CD8-positive, alpha-beta memory T cell (primary cell): ENCODE results near the gene DDX39B. TPM values are rescaled to one million over a fixed set of nuclear protein-coding genes. Genes with fewer than 3 reads are reported as not detected.

ENCODE experiments used
- CTCF ChIA-PET: fragments of 350-600 bp; sonication (Branson Sonifier 250); formaldehyde crosslinking; loops from one replicate; lab custom pipeline; 2021; ENCODE audit warnings: antibody characterized with exemption; lab: Charles Lee
- POLR2A ChIA-PET: fragments of 350-600 bp; sonication (Branson Sonifier 250); formaldehyde crosslinking; loops from one replicate; lab custom pipeline; 2021; ENCODE audit warnings: antibody characterized with exemption; lab: Charles Lee
- DNase-seq, 5 donors: peaks; one replicate each; pipeline versions ENCODE4 v3.0.0 to v3.0.0-alpha.2; 2020 to 2022; ENCODE audit warnings: mixed read lengths in 1 of 5
- H3K27ac ChIP-seq: one replicate; pipeline ENCODE4 v1.7.0; 2013; ENCODE audit warnings: low read depth, mild to moderate bottlenecking, low read length, moderate library complexity
- H3K27me3 ChIP-seq: 2 replicates; pipeline ENCODE4 v1.7.0; 2013; ENCODE audit warnings: low read length, mild to moderate bottlenecking; ENCODE audit not compliant: insufficient read depth, poor library complexity, severe bottlenecking
- H3K36me3 ChIP-seq: 2 replicates; pipeline ENCODE4 v1.7.0; 2013; ENCODE audit warnings: mild to moderate bottlenecking, low read length, moderate library complexity; ENCODE audit not compliant: insufficient read depth
- H3K4me1 ChIP-seq: 2 replicates; pipeline ENCODE4 v1.7.0; 2013; ENCODE audit warnings: mild to moderate bottlenecking, low read length, moderate library complexity; ENCODE audit not compliant: insufficient read depth
- H3K4me3 ChIP-seq: 2 replicates; pipeline ENCODE4 v1.7.0; 2013; ENCODE audit warnings: mild to moderate bottlenecking, low read length
- H3K9me3 ChIP-seq: 2 replicates; pipeline ENCODE4 v1.7.0; 2013; ENCODE audit warnings: mild to moderate bottlenecking, low read length
- H3K27ac Mint-ChIP-seq, 8 donors: one replicate each; pipeline ENCODE4 v1.8.0; 2020 to 2021; ENCODE audit warnings: mixed read lengths in 8 of 8, mild to moderate bottlenecking in 6 of 8, inconsistent platforms in 3 of 8, moderate library complexity in 3 of 8
- H3K27me3 Mint-ChIP-seq, 2 donors: one replicate each; pipeline ENCODE4 v1.8.0; 2020 to 2021; ENCODE audit warnings: mixed read lengths in 2 of 2, mild to moderate bottlenecking in 1 of 2, moderate library complexity in 1 of 2
- H3K36me3 Mint-ChIP-seq, 3 donors: one replicate each; pipeline ENCODE4 v1.8.0; 2020 to 2021; ENCODE audit warnings: mixed read lengths in 3 of 3, inconsistent platforms in 1 of 3, mild to moderate bottlenecking in 1 of 3
- H3K4me1 Mint-ChIP-seq, 3 donors: one replicate each; pipeline ENCODE4 v1.8.0; 2020 to 2021; ENCODE audit warnings: mixed read lengths in 3 of 3, inconsistent platforms in 1 of 3, mild to moderate bottlenecking in 1 of 3
- H3K4me3 Mint-ChIP-seq, 7 donors: one replicate each; pipeline ENCODE4 v1.8.0; 2020 to 2021; ENCODE audit warnings: mixed read lengths in 7 of 7, mild to moderate bottlenecking in 6 of 7, moderate library complexity in 4 of 7, inconsistent platforms in 2 of 7
- H3K9me3 Mint-ChIP-seq, 5 donors: one replicate each; pipeline ENCODE4 v1.8.0; 2020 to 2022; ENCODE audit warnings: mixed read lengths in 5 of 5, mild to moderate bottlenecking in 3 of 5, moderate library complexity in 2 of 5, inconsistent platforms in 1 of 5
- polyA plus RNA-seq: library from polyadenylated mRNA; unstranded; fragments of 300-500 nt; fragmentation: Illumina TruSeq; gene quantifications from one replicate; pipeline ENCODE4 v1.2.3, GENCODE V29; 2021
- total RNA-seq, 2 experiments: library from RNA; stranded (reverse); gene quantifications; one replicate each; pipeline ENCODE4 v1.2.3, GENCODE V29; 2021

Gene DDX39B
- total and polyA plus RNA-seq, 3 experiments from 2014 or later = 85.7 to 658 (median 643) TPM

DNA sequence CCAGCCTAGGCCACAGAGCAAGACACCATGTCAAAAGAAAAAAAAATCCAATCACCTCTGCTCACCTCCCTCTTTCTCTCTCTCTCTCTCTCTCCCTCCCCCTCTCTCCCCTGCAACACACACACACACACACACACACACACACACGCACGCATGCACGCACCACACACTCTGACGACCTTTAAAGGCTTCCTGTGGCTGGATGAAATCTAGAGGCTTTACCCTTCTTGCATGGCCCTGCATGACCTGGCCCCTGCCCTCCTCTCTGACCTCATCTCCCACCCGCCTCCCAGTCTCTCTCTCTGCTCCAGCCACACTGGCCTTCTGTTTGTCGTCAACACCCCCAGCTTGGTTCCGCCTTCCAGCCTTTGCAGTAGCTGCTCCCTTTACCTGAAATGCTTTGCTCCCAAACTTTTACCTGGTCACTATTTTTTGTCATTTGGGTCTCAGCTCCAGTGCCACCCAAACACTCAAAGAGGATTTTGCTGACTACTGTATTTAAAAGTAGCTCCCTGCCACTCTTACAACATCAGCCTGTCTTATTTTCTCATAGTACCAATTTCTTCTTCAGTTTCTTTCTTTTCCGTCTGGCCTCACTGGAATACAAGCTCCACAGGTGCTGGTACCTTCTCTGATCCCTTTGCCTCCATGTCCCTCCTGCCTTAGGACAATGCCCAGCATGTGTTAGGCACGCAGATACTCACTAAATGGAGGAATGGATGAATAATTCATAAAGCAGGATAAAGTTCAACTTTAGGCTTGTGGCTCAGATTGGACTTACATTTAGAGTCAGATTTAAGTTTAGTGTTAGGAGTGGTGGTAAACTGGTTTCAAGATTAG lies 25.9 kb upstream of the DDX39B start:
- no peak overlapping the region for H3K4me3 ChIP-seq
- H3K27me3 Mint-ChIP-seq = peaks cover 0 to 2% of the 10 kb centered on the region in 2 donors
- POLR2A ChIA-PET = interaction anchor here (1.1 to 3.9 kb wide), 5 partner anchors 8 to 26 kb away, joined by 3 to 13 read pairs (median 6); no protein-coding TSS in a partner anchor

DNA sequence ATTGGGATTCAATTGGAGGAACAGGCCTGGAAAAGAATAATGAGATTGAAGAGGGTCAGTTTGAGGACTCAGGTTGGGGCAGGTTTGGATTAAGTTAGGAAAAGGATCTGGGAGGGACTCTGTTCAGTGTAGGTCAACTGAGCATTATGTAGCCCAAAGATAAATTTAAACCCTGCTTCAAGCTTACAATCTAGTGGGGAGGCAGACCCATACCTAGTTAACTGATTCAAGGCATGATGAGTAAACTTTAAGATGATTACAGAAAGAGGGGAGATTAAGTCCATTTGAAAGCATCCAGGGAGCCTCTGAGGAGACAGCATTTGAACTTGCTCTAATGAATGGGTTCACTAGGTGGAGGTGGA lies 18.9 kb upstream of the DDX39B start:
- no peaks in the 10 kb centered on the region for H3K27me3 Mint-ChIP-seq
- H3K4me1 Mint-ChIP-seq = peaks cover 66 to 84% (median 80%) of the 10 kb centered on the region in 3 donors
- H3K4me3 Mint-ChIP-seq = peak overlapping the region; percentile 76 to 91 (median 85)
- POLR2A ChIA-PET = interaction anchor here (1.0 to 2.7 kb wide), 4 partner anchors 19 to 91 kb away, joined by 3 to 42 read pairs (median 8); partner anchors contain the start of genes LTB and NCR3
- no peak for DNase-seq
- no peaks in the 10 kb centered on the region for H3K9me3 ChIP-seq
- no peaks in the 10 kb centered on the region for H3K9me3 Mint-ChIP-seq
- H3K27ac Mint-ChIP-seq = peak overlapping the region; percentile 89 to 97 (median 94)
- peaks cover 70% of the 10 kb centered on the region for H3K4me1 ChIP-seq
- H3K4me3 ChIP-seq = no peak overlapping the region
- no peak overlapping the region for H3K27ac ChIP-seq
- no peaks in the 10 kb centered on the region for H3K27me3 ChIP-seq
- CTCF ChIA-PET = interaction anchor here (0.9 to 32.2 kb wide), 4 partner anchors 11 to 36 kb away, joined by 3 to 576 read pairs (median 60); partner anchors contain the start of genes LST1, LTB, NCR3 and NFKBIL1
- peaks cover 7% of the 10 kb centered on the region for H3K36me3 ChIP-seq
- peaks cover 3 to 41% (median 25%) of the 10 kb centered on the region in 3 donors for H3K36me3 Mint-ChIP-seq

More for the DNA sequence above, 25.9 kb upstream of the DDX39B start:
- Mint-ChIP-seq H3K9me3 (peaks cover 0 to 2% (median 0%) of the 10 kb centered on the region in 5 donors), H3K4me1 (peaks cover 62 to 85% (median 81%) of the 10 kb centered on the region in 3 donors), H3K27ac (peak overlapping the region; percentile 92 to 100 (median 96)), H3K4me3 (peak overlapping the region; percentile 41 to 81 (median 70)), H3K36me3 (peaks cover 4 to 32% (median 13%) of the 10 kb centered on the region in 3 donors)
- H3K27ac ChIP-seq = peak overlapping the region; percentile 52
- H3K9me3 ChIP-seq = no peaks in the 10 kb centered on the region
- DNase-seq = peak in 1 of 5 donors; percentile 60
- CTCF ChIA-PET = interaction anchor here (0.7 to 32.2 kb wide), 3 partner anchors 14 to 30 kb away, joined by 3 to 576 read pairs (median 61); partner anchors contain the start of genes DDX39B, LST1, LTB and TNF
- H3K36me3 ChIP-seq = no peaks in the 10 kb centered on the region
- H3K4me1 ChIP-seq = peaks cover 62% of the 10 kb centered on the region
- H3K27me3 ChIP-seq = no peaks in the 10 kb centered on the region

DNA sequence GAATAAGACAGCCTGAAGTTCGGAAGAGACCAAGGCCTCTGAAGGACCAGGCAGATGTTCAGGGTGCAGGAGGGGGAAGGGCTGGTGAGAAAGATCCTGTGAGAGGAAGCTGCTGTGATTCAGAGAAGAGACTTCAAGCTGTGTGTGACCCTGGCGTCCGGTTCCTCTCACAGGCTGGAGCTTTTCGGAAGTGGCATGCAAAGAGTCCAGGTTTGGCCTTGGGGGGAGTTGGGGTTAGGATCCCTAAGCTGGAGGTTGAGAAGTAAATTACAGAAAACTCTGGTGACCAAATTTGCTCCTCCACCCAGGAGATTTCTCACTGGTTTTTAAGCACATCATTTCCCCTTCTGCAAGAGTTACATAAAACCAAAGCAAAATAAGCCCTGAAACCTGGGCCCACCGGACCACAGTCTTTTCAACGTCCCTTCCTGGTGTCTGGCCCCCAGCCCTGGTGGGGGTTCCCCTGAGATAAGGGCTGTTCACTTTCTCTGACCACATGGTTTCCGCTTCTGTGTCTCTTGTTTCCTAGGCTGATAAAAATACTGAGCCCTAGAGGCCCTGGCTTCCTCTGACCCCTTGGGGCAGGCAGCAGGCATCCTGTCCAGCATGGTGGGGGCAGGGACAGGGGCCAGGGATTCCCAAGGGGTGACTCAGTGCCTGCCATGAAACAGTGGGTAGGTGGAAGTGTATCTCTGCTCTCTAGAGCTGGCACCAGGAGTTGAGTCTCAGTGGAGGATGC lies 18.3 kb upstream of the DDX39B start:
- Histone ChIP-seq H3K4me3 (peak overlapping the region; percentile 54), H3K36me3 (peaks cover 7% of the 10 kb centered on the region), H3K9me3 (no peaks in the 10 kb centered on the region), H3K27ac (peak overlapping the region; percentile 18), H3K4me1 (peaks cover 70% of the 10 kb centered on the region), H3K27me3 (no peaks in the 10 kb centered on the region)
- Mint-ChIP-seq H3K36me3 (peaks cover 3 to 35% (median 19%) of the 10 kb centered on the region in 3 donors), H3K4me3 (peak overlapping the region; percentile 76 to 91 (median 85)), H3K9me3 (no peaks in the 10 kb centered on the region), H3K4me1 (peaks cover 62 to 79% (median 74%) of the 10 kb centered on the region in 3 donors), H3K27me3 (no peaks in the 10 kb centered on the region), H3K27ac (peak overlapping the region; percentile 89 to 97 (median 94))
- ChIA-PET POLR2A (interaction anchor here (1.0 to 2.7 kb wide), 9 partner anchors 9 to 91 kb away, joined by 3 to 42 read pairs (median 9); partner anchors contain the start of genes DDX39B, LTB, NCR3 and TNF), CTCF (interaction anchor here (0.9 to 32.2 kb wide), 5 partner anchors 10 to 37 kb away, joined by 3 to 576 read pairs (median 23); partner anchors contain the start of genes DDX39B, LST1, LTB and NCR3)
- peak in 3 of 5 donors; percentile 42 to 64 (median 49) for DNase-seq

DNA sequence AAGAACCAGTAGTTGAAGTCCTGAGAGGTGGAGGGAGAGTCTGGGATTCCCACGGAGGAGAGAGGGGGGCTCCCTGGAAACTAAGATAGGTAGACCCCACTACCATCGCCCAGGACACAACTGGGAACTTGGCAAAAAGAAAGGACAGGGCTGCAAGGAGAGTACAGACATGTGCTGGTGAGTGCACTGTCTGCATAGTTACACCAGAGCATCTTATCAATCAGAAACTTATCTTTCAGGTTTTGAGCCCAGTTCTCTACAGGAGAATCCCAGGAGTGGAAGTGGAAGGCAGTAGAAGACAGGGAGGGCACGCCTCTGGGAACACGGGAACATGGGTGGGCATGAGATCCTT lies 17.8 kb upstream of the DDX39B start:
- Histone ChIP-seq H3K4me1 (peaks cover 70% of the 10 kb centered on the region), H3K4me3 (peak overlapping the region; percentile 54), H3K27me3 (no peaks in the 10 kb centered on the region), H3K27ac (peak overlapping the region; percentile 18), H3K9me3 (no peaks in the 10 kb centered on the region), H3K36me3 (peaks cover 7% of the 10 kb centered on the region)
- ChIA-PET CTCF (interaction anchor here (0.6 to 32.2 kb wide), 9 partner anchors 9 to 159 kb away, joined by 3 to 576 read pairs (median 4); partner anchors contain the start of genes ATP6V1G2, DDX39B, LST1 and LTB), POLR2A (interaction anchor here (1.0 to 2.7 kb wide), 11 partner anchors 8 to 255 kb away, joined by 3 to 42 read pairs (median 6); partner anchors contain the start of genes DDX39B, HSPA1A, HSPA1L and LTB)
- Mint-ChIP-seq H3K27me3 (no peaks in the 10 kb centered on the region), H3K27ac (peak overlapping the region; percentile 89 to 97 (median 94)), H3K4me3 (peak overlapping the region; percentile 76 to 91 (median 85)), H3K36me3 (peaks cover 3 to 30% (median 14%) of the 10 kb centered on the region in 3 donors), H3K4me1 (peaks cover 57 to 77% (median 72%) of the 10 kb centered on the region in 3 donors), H3K9me3 (no peaks in the 10 kb centered on the region)
- no peak for DNase-seq

DNA sequence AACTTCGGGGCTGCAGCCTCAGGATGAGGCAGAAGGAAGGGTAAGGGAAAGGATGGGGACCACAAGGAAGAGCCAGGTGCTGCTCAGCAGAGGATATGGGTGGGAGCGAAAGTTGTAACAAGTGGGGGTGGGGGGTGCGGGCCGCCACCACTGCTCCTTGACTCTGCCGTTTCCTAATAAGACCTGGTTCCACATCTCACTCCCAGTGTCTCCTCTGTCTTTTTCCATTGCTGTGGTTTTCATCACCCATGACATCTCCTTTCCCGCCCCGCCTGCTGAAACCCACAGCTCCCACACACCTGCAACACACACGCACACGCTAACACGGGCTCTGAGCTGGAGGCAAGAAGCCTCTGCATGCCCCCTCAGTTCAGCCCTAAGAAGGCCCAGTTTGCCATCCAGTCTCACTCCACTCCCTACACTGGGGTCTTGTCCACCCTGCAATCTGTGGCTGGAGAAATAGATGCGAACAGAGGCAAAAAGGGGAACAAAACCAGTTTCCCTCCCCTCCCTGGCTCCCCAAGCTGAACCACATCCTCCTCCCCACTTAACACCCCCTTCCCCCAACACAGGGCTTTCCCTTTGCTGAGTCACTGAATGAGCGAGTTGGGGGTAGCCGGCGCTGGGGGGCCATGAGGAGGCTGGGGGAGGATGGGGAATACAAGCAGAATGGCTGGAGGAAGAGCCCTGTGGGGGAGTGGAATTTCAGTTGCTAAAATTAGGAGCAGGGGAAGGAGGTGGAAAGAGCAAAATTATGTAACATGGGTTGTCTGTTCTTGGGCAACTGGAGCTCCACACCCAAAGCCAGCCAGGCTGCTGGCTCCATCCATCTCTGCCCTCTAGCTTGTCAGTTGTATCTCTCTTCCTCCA lies 17.1 kb upstream of the DDX39B start:
- DNase-seq = peak; percentile 59 to 86 (median 63)
- Mint-ChIP-seq H3K9me3 (no peaks in the 10 kb centered on the region), H3K4me1 (peaks cover 56 to 77% (median 71%) of the 10 kb centered on the region in 3 donors), H3K27ac (peak overlapping the region; percentile 89 to 97 (median 94)), H3K27me3 (no peaks in the 10 kb centered on the region), H3K4me3 (peak overlapping the region; percentile 76 to 91 (median 85)), H3K36me3 (peaks cover 3 to 28% (median 14%) of the 10 kb centered on the region in 3 donors)
- CTCF ChIA-PET = interaction anchor here (0.6 to 32.2 kb wide), 8 partner anchors 9 to 159 kb away, joined by 3 to 576 read pairs (median 4); partner anchors contain the start of genes ATP6V1G2, DDX39B, LST1 and LTB
- peaks cover 70% of the 10 kb centered on the region for H3K4me1 ChIP-seq
- H3K36me3 ChIP-seq = peaks cover 7% of the 10 kb centered on the region
- peak overlapping the region; percentile 18 for H3K27ac ChIP-seq
- POLR2A ChIA-PET = interaction anchor here (0.6 to 2.7 kb wide), 13 partner anchors 8 to 256 kb away, joined by 3 to 42 read pairs (median 4); partner anchors contain the start of genes BAG6, DDX39B, HSPA1A and HSPA1L
- H3K4me3 ChIP-seq = peak overlapping the region; percentile 54
- no peaks in the 10 kb centered on the region for H3K27me3 ChIP-seq
- no peaks in the 10 kb centered on the region for H3K9me3 ChIP-seq

DNA sequence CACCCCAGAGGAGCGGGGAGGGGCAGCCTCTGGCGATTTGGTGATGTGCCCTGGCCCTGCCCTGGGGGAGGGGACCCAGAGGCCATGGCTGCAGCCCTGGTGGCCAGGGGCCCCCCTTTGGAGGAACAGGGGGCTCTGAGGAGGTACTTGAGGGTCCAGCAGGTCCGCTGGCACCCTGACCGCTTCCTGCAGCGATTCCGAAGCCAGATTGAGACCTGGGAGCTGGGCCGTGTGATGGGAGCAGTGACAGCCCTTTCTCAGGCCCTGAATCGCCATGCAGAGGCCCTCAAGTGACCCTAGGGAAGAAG lies 16.5 kb upstream of the DDX39B start:
- no peak for DNase-seq
- Histone ChIP-seq H3K27me3 (no peaks in the 10 kb centered on the region), H3K4me1 (peaks cover 70% of the 10 kb centered on the region), H3K27ac (peak overlapping the region; percentile 18), H3K36me3 (peaks cover 7% of the 10 kb centered on the region), H3K4me3 (peak overlapping the region; percentile 54), H3K9me3 (no peaks in the 10 kb centered on the region)
- H3K27me3 Mint-ChIP-seq = no peaks in the 10 kb centered on the region
- peaks cover 54 to 72% (median 66%) of the 10 kb centered on the region in 3 donors for H3K4me1 Mint-ChIP-seq
- CTCF ChIA-PET = interaction anchor here (1.4 to 32.2 kb wide), 6 partner anchors 8 to 38 kb away, joined by 3 to 576 read pairs (median 14); partner anchors contain the start of genes DDX39B, LST1, LTB and NCR3
- H3K9me3 Mint-ChIP-seq = no peaks in the 10 kb centered on the region
- peaks cover 3 to 24% (median 14%) of the 10 kb centered on the region in 3 donors for H3K36me3 Mint-ChIP-seq
- peak overlapping the region in 6 of 7 donors; percentile 76 to 90 (median 80) for H3K4me3 Mint-ChIP-seq
- H3K27ac Mint-ChIP-seq = peak overlapping the region; percentile 89 to 97 (median 94)
- POLR2A ChIA-PET = interaction anchor here (0.6 to 2.7 kb wide), 9 partner anchors 8 to 126 kb away, joined by 3 to 42 read pairs (median 9); partner anchors contain the start of genes BAG6, DDX39B, LTB and NCR3
